Heart left ventricle (tissue), 16 donors: Measurements from ENCODE around the gene SCYGR1. TPM values are rescaled to one million over a fixed set of nuclear protein-coding genes. Genes with fewer than 3 reads are reported as not detected.
A peak's percentile ranks its signal among the peaks of the same experiment; 100 is the strongest.

Experiments
- ATAC-seq, 4 donors: fragments of 200-7000 bp; cut with Tn5 transposase; one replicate each; pipeline ENCODE4 v1.9.1; 2020 to 2022; ENCODE audit warnings: moderate library complexity in 4 of 4, mild to moderate bottlenecking in 3 of 4, moderate number of reproducible peaks in 1 of 4
- DNase-seq, 5 donors: peaks; one replicate each; pipeline ENCODE4 v3.0.0-alpha.2; 2020
- H3K27ac ChIP-seq, 12 donors: fragments of 200-600 bp; sonication (generic) in 4 of 12; one replicate each; pipeline versions ENCODE4 v1.5.0 to v1.8.0; 2016 to 2022; ENCODE audit warnings: mild to moderate bottlenecking in 2 of 12
- H3K27me3 ChIP-seq, 9 donors: fragments of 200-600 bp; sonication (generic) in 2 of 9; one replicate each; pipeline versions ENCODE4 v1.5.1 to v1.8.0; 2016 to 2022; ENCODE audit warnings: mild to moderate bottlenecking in 3 of 9
- H3K36me3 ChIP-seq, 9 donors: fragments of 200-600 bp; sonication (generic) in 2 of 9; one replicate each; pipeline versions ENCODE4 v1.5.0 to v1.8.0; 2018 to 2022; ENCODE audit warnings: mild to moderate bottlenecking in 2 of 9
- H3K4me1 ChIP-seq, 12 donors: fragments of 200-600 bp; sonication (generic) in 4 of 12; one replicate each; pipeline versions ENCODE4 v1.5.0 to v1.8.0; 2016 to 2022; ENCODE audit warnings: mild to moderate bottlenecking in 3 of 12
- H3K4me3 ChIP-seq, 12 donors: fragments of 200-600 bp; sonication (generic) in 4 of 12; one replicate each; pipeline versions ENCODE4 v1.5.0 to v1.8.0; 2017 to 2022; ENCODE audit warnings: mild to moderate bottlenecking in 9 of 12, moderate library complexity in 4 of 12
- H3K9me3 ChIP-seq, 12 donors: fragments of 200-600 bp; sonication (generic) in 4 of 12; one replicate each; pipeline versions ENCODE4 v1.5.0 to v1.8.0; 2016 to 2022; ENCODE audit warnings: mild to moderate bottlenecking in 1 of 12
- POLR2A ChIP-seq, 2 donors: fragments of 450-650 bp; IDR thresholded peaks; one replicate each; pipeline ENCODE4 v1.6.1; 2017; ENCODE audit warnings: antibody characterized with exemption in 2 of 2, mild to moderate bottlenecking in 2 of 2, moderate library complexity in 2 of 2
- WGBS, 4 donors: extraction: QIAGEN DNeasy Blood & Tissue Kit in 2 of 4; methylation state at CpG; one replicate each; pipeline versions ENCODE4 v1.1.5 to v1.1.7; 2013 to 2018; 5-methylcytosine and 5-hydroxymethylcytosine counted together
- intact Hi-C, 10 donors: fragments of 100-400 bp; cut with DNase I; formaldehyde crosslinking; loops; one replicate each; pipeline versions ENCODE4 v1.11.1 to v1.14.2; 2022
- polyA plus RNA-seq, 2 donors: library from polyadenylated mRNA; stranded (reverse); fragments of 200-250 nt; gene quantifications; one replicate each; pipeline ENCODE4 v1.2.3, GENCODE V29; 2013
- total RNA-seq, 9 donors: library from RNA; depleted of rRNA in 2 of 9; stranded (reverse); fragments of >200 nt in 2 of 9; fragmentation: NEBNext Ultra II Directional in 3 of 9; extraction: Animal tissue kit (Norgen Biotek cat#: 25700) in 3 of 9; gene quantifications; one replicate each; pipeline versions ENCODE4 v1.1.0 to v1.2.4, GENCODE V29; 2016 to 2023
- TF ChIP-seq, protein P1 (sequence below), 12 donors: fragments of 200-600 bp; sonication (generic) in 4 of 12; IDR thresholded peaks; one replicate each; pipeline versions ENCODE4 v1.5.0 to v1.8.0; 2018 to 2022; ENCODE audit warnings: antibody characterized with exemption in 12 of 12, mild to moderate bottlenecking in 5 of 12
- donor health status: ischemic (EF 13 %, LVEDD 7.1; RV severe dilation, severe dysfunction).
- donor health status: healthy with polysubstance abuse.
- donor health status: DM: no; HTN: yes; CAD: no.
- donor health status: DM: no; HTN: no; CAD: no.
- donor health status: ischemic (EF 25% LVEDD 6.9; RV normal size, moderate dysfunction).
- donor health status: ischemic (EF 25% LVEDD 5.7; RV mildly dilated, moderate dysfunction).
- donor health status: healthy.
- donor health status: DM: yes; HTN: yes; CAD: no.
- donor health status: ischemic (EF 35%, LVEDD 5.7; RV mildly dilated, moderate dysfunction).
- donor health status: nonischemic (EF 11% LVEDD 7.7; RV severe dilation, severe dysfunction).
- donor health status: DM: yes; HTN: yes; CAD: no.
- donor health status: PGD.
- donor health status: ischemic (EF 29% LVEDD 5.4; RV normal size, mild dysfunction).
- donor health status: nonischemic (EF 23%, LVEDD 6.1; RV moderate dilation, normal function).

The SCYGR1 gene
- total and polyA plus RNA-seq, 11 donors, result not detected

DNA sequence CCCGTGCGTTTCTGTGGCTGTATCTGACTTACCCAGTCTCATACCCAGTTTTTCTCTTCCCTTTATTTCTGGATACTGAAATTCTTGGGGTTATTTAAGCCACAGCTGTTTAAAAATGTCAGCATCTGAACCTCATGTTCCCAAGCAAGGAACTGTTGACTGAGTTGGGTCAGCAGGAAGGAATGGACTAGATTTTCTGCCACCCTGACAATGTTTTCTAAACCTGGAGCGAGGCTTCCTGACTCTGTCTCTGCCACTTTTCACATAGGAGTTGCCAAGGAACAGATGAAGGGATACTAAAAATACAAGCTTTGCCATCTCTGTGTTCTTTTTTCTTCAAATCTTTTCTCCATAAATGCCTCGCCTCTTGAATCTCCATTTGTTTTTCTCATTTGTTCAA, 29.0 kb upstream of the SCYGR1 start:
- H3K27ac ChIP-seq, result peak overlapping the region; percentile 11 to 89 (median 46)
- intact Hi-C loops, result no loop called here
- H3K9me3 ChIP-seq, result no peaks in the 10 kb centered on the region
- H3K27me3 ChIP-seq, result no peaks in the 10 kb centered on the region
- H3K4me3 ChIP-seq, result no peak overlapping the region
- WGBS, 4 donors, result 75 to 86% (median 85%) methylated on average over 4 of the region's 4 CpGs
- ATAC-seq, result peak in 2 of 4 donors; percentile 11 to 14
- TF ChIP-seq POLR2A (IDR thresholded peaks at IDR 0.05), result no peak
- TF ChIP-seq, protein P1, sequence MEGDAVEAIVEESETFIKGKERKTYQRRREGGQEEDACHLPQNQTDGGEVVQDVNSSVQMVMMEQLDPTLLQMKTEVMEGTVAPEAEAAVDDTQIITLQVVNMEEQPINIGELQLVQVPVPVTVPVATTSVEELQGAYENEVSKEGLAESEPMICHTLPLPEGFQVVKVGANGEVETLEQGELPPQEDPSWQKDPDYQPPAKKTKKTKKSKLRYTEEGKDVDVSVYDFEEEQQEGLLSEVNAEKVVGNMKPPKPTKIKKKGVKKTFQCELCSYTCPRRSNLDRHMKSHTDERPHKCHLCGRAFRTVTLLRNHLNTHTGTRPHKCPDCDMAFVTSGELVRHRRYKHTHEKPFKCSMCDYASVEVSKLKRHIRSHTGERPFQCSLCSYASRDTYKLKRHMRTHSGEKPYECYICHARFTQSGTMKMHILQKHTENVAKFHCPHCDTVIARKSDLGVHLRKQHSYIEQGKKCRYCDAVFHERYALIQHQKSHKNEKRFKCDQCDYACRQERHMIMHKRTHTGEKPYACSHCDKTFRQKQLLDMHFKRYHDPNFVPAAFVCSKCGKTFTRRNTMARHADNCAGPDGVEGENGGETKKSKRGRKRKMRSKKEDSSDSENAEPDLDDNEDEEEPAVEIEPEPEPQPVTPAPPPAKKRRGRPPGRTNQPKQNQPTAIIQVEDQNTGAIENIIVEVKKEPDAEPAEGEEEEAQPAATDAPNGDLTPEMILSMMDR (IDR thresholded peaks at IDR 0.05), result no peak
- no peak for DNase-seq
- H3K36me3 ChIP-seq, result no peaks in the 10 kb centered on the region
- H3K4me1 ChIP-seq, result peaks cover 0 to 53% (median 3%) of the 10 kb centered on the region in 12 donors

DNA sequence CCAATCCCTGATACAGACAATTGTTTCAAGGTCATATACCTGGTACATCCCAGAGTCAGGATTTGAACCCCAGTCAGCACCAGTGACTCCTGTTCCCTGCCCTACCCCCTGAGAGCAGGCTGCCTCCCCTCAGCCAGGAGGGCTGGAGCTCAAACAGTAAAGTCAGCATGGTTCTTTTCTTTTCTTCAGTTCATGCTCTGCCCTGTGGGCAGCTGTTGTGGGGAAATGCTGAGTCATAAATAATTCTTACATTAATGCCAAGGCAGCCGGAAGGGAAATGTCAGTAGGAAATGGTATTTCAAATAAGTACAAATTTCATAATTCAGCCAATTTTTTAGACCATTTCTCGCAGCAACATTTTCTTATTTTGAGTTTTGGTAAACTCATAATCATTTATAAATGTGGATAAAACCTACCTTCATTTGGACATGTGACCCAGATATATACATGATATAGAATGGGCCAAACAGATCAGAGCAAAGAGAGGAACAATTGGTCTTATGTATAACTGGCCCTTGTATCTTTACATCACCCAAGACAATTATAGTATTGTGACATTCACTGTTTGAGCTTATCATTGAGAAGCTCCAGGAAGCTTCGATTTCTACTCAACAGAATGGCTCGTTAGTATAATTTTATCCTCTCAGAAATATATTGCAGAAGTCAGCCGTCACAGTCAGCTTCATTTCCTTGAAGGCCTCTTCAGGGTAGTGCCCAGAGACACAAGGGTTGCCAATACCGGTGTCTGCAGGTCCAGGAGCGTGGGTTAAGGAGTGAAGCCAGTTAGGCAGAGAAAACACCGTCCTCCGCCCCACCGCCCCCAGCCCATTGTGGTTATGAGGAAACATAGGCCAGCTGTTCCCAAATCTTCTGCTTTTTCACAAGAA, 28.0 kb upstream of the SCYGR1 start:
- no peaks in the 10 kb centered on the region for H3K9me3 ChIP-seq
- TF ChIP-seq, protein P1 (IDR thresholded peaks at IDR 0.05), result no peak
- no peak for TF ChIP-seq POLR2A (IDR thresholded peaks at IDR 0.05)
- peak overlapping the region; percentile 16 to 89 (median 52) for H3K27ac ChIP-seq
- ATAC-seq (peak; percentile 72 to 93 (median 83)), DNase-seq (peak; percentile 34 to 69 (median 59))
- H3K4me3 ChIP-seq, result no peak overlapping the region
- H3K36me3 ChIP-seq, result no peaks in the 10 kb centered on the region
- intact Hi-C loops, result no loop called here
- WGBS, 4 donors, result 57 to 69% (median 60%) methylated on average over 10 of the region's 10 CpGs
- no peaks in the 10 kb centered on the region for H3K27me3 ChIP-seq
- H3K4me1 ChIP-seq, result peaks cover 0 to 61% (median 3%) of the 10 kb centered on the region in 12 donors

DNA sequence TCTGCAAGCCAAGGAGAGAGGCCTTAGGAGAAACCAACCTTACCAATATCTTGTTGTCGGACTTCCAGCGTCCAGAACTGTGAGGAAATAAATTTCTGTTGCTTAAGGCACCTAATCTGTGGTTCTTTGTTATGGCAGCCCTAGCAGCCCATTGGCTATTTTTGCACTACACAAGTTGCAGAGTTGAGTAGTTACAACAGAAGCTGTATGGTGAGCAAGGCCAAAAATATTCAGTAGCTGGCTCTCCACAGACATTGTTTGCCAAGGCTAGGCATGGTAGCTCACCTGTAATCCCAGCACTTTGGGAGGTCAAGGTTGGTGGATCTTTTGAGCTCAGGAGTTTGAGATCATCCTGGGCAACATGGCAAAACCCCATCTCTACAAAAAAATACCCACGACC, 27.1 kb upstream of the SCYGR1 start:
- DNase-seq (no peak), ATAC-seq (peak in 2 of 4 donors; percentile 19 to 35)
- WGBS, 4 donors, result 86 to 94% (median 92%) methylated on average over 3 of the region's 3 CpGs
- intact Hi-C loops, result loop anchor here in 2 of 10 donors (5.0 kb wide), 1 partner anchor 52 kb away; no protein-coding TSS in a partner anchor
- TF ChIP-seq, protein P1 (IDR thresholded peaks at IDR 0.05), result no peak
- TF ChIP-seq POLR2A (IDR thresholded peaks at IDR 0.05), result no peak
- H3K27me3 ChIP-seq, result no peaks in the 10 kb centered on the region
- H3K4me3 ChIP-seq, result no peak overlapping the region
- H3K9me3 ChIP-seq, result no peaks in the 10 kb centered on the region
- peak overlapping the region in 6 of 12 donors; percentile 22 to 89 (median 54) for H3K27ac ChIP-seq
- H3K4me1 ChIP-seq, result peaks cover 0 to 68% (median 3%) of the 10 kb centered on the region in 12 donors
- H3K36me3 ChIP-seq, result no peaks in the 10 kb centered on the region

DNA sequence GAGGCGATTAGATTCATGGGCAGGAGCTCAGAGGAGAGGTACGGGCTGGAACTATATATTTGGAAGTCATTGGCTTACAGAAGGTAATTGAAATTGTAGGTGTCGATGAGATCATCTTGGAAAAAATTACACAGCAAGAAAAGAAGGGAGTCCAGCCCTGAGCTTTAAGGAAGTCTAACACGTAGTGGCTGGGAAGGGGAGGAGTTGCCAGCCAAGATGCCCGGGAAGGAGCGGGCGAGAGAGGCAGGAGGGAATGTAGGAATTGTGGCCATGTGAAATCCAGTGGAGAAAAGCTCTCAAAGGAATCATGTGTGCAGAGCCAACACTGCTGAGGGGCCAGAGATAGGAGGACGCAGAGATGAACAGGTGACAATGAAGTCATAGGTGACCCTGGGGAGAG, 25.6 kb upstream of the SCYGR1 start:
- peaks cover 0 to 68% (median 3%) of the 10 kb centered on the region in 12 donors for H3K4me1 ChIP-seq
- no peak overlapping the region for H3K4me3 ChIP-seq
- WGBS, 4 donors, result 63 to 71% (median 68%) methylated on average over 8 of the region's 8 CpGs
- TF ChIP-seq, protein P1 (IDR thresholded peaks at IDR 0.05), result no peak
- no peak for TF ChIP-seq POLR2A (IDR thresholded peaks at IDR 0.05)
- no peaks in the 10 kb centered on the region for H3K27me3 ChIP-seq
- ATAC-seq (no peak), DNase-seq (no peak)
- H3K27ac ChIP-seq, result peak overlapping the region in 1 of 12 donors; percentile 89
- H3K36me3 ChIP-seq, result no peaks in the 10 kb centered on the region
- intact Hi-C loops, result loop anchor here in 2 of 10 donors (5.0 kb wide), 1 partner anchor 54 kb away; no protein-coding TSS in a partner anchor
- no peaks in the 10 kb centered on the region for H3K9me3 ChIP-seq
